Measurements from ENCODE around the gene AKIP1.
"Not testable (repeated sequence)": the region's sequence is repeated elsewhere in the genome, so short reads cannot be mapped to it uniquely, and the experiment has no call there.

AKIP1 gene

GRCh38 chr11:8911029-8911823, at the start of gene AKIP1:
TSS of gene AKIP1 (plus strand) at chr11:8911189. CDS start at chr11:8911450, 261 bp downstream.
- Mint-ChIP-seq H3K9me3 (no peaks in the 10 kb centered on the region), H3K27ac (peak within 1 kb of the TSS; percentile 81)
- peak; percentile 96 for ATAC-seq

DNA sequence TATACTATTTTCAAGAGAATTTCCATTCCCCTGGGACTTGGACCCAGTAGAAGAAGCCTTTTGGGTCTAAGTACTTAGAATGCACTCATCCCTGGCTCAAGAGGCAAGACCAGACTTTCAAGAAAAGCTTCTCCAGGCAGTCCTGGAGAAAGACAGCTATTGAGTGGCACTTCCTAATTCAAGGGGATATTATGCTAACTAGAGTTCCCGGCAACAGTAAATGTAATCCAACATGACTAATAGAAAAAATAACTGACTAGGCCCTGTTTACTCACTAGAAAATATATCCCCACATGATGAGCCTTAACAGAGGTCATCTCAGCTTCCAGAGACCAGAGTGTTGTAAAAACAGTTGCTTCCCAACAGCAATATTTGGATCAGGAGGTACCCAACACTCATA, 47.2 kb upstream of the AKIP1 start:
- ATAC-seq = no peak
- DNase-seq = no peak
- Mint-ChIP-seq H3K27ac (no peak overlapping the region), H3K36me3 (ENCODE audit: low read depth) (no peaks in the 10 kb centered on the region), H3K27me3 (peaks cover 38% of the 10 kb centered on the region), H3K4me1 (no peaks in the 10 kb centered on the region), H3K9me3 (no peaks in the 10 kb centered on the region), H3K4me3 (no peak overlapping the region)

More at GRCh38 chr11:8911029-8911823, at the start of gene AKIP1:
- Mint-ChIP-seq H3K4me3 (peak within 1 kb of the TSS; percentile 90), H3K36me3 (ENCODE audit: low read depth) (peaks cover 23% of the 10 kb centered on the region), H3K4me1 (peaks cover 62% of the 10 kb centered on the region), H3K27me3 (no peaks in the 10 kb centered on the region)
- peak; percentile 94 for DNase-seq

DNA sequence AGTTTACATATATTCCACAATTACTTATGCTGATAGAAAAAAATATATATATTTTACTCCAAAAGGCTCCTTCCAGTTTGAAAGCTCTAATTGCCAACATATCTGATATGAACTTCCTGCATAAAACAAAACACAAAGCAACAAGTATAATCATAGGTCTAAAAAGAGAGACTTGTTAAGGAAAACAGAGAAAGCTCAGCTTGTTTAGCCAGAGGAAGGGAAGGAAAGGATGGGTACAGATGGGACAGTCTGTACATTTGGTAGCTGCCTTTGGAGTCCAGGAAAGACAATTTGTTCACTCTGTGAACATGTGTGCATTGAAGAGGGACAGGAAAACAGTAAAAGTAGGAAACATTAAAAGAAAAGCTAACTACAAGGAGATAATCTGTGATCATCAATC, 45.7 kb upstream of the AKIP1 start:
- H3K27ac Mint-ChIP-seq = no peak overlapping the region
- no peaks in the 10 kb centered on the region for H3K9me3 Mint-ChIP-seq
- no peaks in the 10 kb centered on the region for H3K4me1 Mint-ChIP-seq
- ATAC-seq = no peak
- no peaks in the 10 kb centered on the region for H3K36me3 Mint-ChIP-seq (ENCODE audit: low read depth)
- no peak overlapping the region for H3K4me3 Mint-ChIP-seq
- DNase-seq = no peak
- H3K27me3 Mint-ChIP-seq = peaks cover 51% of the 10 kb centered on the region

DNA sequence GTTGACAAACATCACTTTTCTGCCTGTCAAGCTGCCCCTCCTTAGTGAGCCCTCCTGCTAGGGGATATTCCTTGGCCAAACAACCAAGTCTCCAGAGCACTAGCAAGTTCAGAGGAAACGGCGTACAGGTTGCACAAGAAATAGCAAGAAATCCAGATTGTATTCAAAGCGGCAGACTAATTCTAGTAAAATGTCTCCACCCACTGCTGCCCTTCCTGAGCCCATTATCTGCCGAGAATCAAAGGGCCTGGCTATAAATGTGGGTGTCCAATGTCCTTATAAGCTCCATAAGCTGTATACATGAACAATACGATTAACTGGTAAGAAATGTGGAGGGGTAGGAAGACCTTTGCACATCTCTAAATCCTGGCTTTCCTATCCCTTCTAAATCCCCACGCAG, 44.0 kb upstream of the AKIP1 start:
- no peak overlapping the region for H3K4me3 Mint-ChIP-seq
- no peaks in the 10 kb centered on the region for H3K9me3 Mint-ChIP-seq
- H3K4me1 Mint-ChIP-seq = no peaks in the 10 kb centered on the region
- peaks cover 54% of the 10 kb centered on the region for H3K27me3 Mint-ChIP-seq
- no peak for DNase-seq
- no peaks in the 10 kb centered on the region for H3K36me3 Mint-ChIP-seq (ENCODE audit: low read depth)
- ATAC-seq = no peak
- H3K27ac Mint-ChIP-seq = no peak overlapping the region

DNA sequence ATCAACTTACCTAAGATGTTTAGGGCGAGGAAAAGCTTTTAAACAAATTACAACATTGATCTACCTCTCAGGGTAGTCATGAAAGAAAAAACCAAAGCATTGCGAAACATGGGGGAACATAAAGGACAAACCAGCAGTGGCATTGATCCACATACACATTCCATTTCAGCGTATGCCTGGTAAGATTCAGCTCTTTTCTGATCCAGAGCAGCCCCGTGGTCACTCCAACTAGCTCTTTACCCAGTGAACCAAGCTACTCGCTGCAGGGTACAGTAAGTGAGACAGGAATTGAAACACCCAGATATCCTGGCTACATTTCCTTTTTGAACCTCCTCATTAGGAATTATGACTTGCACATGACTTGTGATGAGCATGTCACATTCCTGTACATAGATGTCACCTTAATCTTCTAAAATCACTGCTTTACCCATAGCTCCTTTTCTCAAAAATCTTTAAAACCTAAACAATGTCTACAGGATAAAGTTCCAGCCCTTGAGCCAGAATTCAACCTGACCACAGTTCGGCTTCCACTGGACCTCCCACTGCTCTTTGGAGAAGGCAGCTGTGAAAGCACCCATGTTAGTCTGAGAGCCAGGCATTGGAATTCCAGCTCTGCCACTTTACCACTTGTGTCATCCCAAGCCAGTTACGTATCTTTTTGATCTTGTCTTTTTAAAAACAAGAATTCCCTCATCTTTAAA, 42.9 kb upstream of the AKIP1 start:
- Mint-ChIP-seq H3K9me3 (no peaks in the 10 kb centered on the region), H3K4me1 (no peaks in the 10 kb centered on the region), H3K4me3 (no peak overlapping the region), H3K27ac (no peak overlapping the region), H3K36me3 (ENCODE audit: low read depth) (no peaks in the 10 kb centered on the region), H3K27me3 (peaks cover 63% of the 10 kb centered on the region)
- ATAC-seq (no peak), DNase-seq (no peak)

GRCh38 chr11:8870411-8871170, 40.4 kb upstream of the AKIP1 start:
- Mint-ChIP-seq H3K4me3 (peak overlapping the region; percentile 61), H3K27me3 (peaks cover 54% of the 10 kb centered on the region), H3K36me3 (ENCODE audit: low read depth) (no peaks in the 10 kb centered on the region), H3K4me1 (peaks cover 11% of the 10 kb centered on the region), H3K9me3 (no peaks in the 10 kb centered on the region), H3K27ac (no peak overlapping the region)
- ATAC-seq (peak; percentile 48), DNase-seq (peak; percentile 30)

DNA sequence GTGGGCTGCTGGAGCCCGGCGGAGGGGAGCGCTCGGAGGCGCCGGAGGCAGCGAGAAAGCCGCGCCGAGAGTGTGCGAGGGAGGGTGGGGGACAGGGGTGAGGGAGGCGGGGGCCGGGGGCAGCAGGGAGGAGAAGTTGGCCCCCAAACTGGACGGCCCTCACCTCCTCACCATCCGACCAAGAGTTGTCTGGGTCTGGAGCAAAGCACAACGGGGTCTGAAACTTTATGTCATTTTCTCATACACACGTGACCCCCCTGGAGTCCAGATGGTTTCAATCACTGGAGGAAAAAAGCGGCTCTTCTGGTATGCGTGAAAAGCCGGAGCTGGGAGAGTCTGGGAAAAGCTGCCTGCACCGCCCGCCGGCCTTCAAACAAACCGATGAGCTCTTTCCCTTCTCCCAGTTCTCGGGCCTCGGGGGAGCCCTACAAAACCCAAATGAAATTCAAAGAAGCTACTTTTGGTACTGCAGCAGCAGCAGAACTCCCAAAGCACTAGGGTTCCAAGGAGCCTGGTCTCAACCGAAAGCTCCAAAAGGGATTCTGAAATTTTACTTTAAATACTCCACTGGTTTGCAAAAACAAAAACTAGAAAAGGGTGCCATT, 39.7 kb upstream of the AKIP1 start:
- Mint-ChIP-seq H3K27me3 (peaks cover 55% of the 10 kb centered on the region), H3K4me1 (peaks cover 11% of the 10 kb centered on the region), H3K4me3 (peak overlapping the region; percentile 34), H3K36me3 (ENCODE audit: low read depth) (no peaks in the 10 kb centered on the region), H3K27ac (no peak overlapping the region), H3K9me3 (no peaks in the 10 kb centered on the region)
- DNase-seq (no peak), ATAC-seq (no peak)

DNA sequence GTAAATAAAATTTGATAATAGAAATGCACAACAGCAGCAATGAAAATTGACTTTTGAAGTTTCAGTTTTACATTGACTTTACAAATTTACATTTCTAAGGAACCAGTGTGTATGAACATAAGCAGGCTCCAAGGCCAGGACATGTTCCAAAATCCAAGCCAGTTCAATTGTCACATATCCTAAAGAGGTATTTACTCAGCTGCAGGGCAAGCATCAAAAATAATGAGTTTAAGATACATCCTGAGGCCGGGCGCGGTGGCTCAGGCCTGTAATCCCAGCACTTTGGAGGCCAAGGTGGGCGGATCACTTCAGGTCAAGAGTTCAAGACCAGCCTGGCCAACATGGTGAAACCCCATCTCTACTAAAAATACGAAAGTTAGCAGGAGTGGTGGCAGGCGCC, 39.0 kb upstream of the AKIP1 start:
- Mint-ChIP-seq H3K27me3 (peaks cover 54% of the 10 kb centered on the region), H3K36me3 (ENCODE audit: low read depth) (no peaks in the 10 kb centered on the region), H3K4me1 (peaks cover 11% of the 10 kb centered on the region), H3K27ac (no peak overlapping the region), H3K9me3 (no peaks in the 10 kb centered on the region), H3K4me3 (peak overlapping the region; percentile 34)
- DNase-seq (no peak), ATAC-seq (no peak)

DNA sequence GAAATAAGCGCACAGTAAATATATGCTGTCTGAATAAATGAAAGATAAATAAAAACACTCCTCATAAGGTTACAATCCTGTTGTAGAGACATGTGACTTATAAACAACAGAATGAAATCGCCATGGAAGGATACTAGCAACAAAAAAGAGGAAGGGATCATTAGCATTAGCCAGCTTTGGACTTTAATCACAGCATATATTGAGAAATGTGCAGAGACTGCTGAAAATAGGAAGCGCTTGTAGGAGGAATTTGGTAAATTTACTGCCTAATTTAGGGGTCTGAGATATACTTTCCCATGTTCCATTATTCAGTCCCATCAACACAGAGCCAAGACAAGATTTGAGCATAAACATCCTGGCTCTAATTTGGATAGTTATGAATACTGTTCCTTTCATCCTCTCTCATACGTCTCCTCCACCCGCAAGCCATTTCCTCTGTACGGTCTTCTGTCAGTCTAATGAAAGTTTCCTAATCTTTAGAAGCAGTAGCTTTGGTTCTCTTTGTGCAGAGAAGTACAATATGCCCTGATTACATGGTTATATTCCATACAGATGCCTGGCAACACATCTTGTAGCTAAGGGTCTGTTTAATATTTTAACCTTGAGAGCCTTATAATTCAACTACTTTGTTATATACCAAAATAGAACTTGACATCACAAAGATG, 37.1 kb upstream of the AKIP1 start:
- H3K36me3 Mint-ChIP-seq (ENCODE audit: low read depth) = no peaks in the 10 kb centered on the region
- H3K27me3 Mint-ChIP-seq = peaks cover 46% of the 10 kb centered on the region

GRCh38 chr11:8878771-8879170, 32.2 kb upstream of the AKIP1 start:
- Mint-ChIP-seq H3K36me3 (ENCODE audit: low read depth) (no peaks in the 10 kb centered on the region), H3K4me1 (peaks cover 7% of the 10 kb centered on the region), H3K4me3 (no peak overlapping the region), H3K27me3 (peaks cover 21% of the 10 kb centered on the region), H3K9me3 (no peaks in the 10 kb centered on the region), H3K27ac (no peak overlapping the region)
- ATAC-seq = no peak
- DNase-seq = no peak

More for the DNA sequence above, 37.1 kb upstream of the AKIP1 start:
- Mint-ChIP-seq H3K4me1 (peaks cover 11% of the 10 kb centered on the region), H3K9me3 (no peaks in the 10 kb centered on the region), H3K4me3 (no peak overlapping the region), H3K27ac (no peak overlapping the region)
- DNase-seq (no peak), ATAC-seq (no peak)

DNA sequence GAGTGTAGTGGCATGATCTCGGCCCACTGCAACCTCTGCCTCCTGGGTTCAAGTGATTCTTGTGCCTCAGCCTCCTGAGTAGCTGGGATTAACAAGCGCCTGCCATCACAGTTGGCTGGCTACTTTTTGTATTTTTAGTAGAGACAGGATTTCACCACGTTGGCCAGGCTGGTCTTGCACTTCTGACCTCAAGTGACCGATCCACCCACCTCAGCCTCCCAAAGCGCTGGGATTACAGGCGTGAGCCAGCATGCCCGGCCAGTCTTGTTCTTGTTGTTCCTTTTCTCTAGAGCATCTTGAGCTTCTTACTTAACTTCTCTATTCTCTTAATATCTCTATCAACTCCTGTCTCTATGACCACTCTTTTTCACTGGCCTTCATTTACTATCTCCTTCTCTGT, 29.4 kb upstream of the AKIP1 start:
- DNase-seq; H3K36me3 Mint-ChIP-seq (ENCODE audit: low read depth); ATAC-seq; H3K9me3 Mint-ChIP-seq; H3K4me3 Mint-ChIP-seq; H3K27ac Mint-ChIP-seq; H3K4me1 Mint-ChIP-seq: not testable (repeated sequence)
- peaks cover 10% of the 10 kb centered on the region for H3K27me3 Mint-ChIP-seq

DNA sequence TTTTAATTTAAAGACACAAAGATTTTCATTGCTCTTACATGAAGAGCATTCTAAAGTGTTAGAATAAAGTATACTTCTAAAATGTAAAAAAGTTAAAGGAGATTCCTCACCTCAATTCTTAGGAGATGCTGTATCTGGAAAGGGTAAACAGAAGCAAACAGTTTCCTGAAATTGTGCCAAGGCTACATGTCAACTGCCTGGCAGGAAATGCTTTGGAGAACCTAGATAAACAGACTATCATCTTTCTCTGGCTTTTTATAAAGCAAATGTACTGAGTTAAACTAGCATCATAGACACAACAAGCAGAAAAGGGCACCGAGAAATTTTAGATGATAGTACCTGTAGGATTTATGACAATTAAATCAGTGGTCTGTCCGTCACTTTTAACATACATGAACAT, 24.7 kb upstream of the AKIP1 start:
- no peak overlapping the region for H3K27ac Mint-ChIP-seq
- peaks cover 4% of the 10 kb centered on the region for H3K36me3 Mint-ChIP-seq (ENCODE audit: low read depth)
- no peaks in the 10 kb centered on the region for H3K4me1 Mint-ChIP-seq
- no peak overlapping the region for H3K4me3 Mint-ChIP-seq
- H3K9me3 Mint-ChIP-seq = peaks cover 6% of the 10 kb centered on the region
- peaks cover 8% of the 10 kb centered on the region for H3K27me3 Mint-ChIP-seq
- DNase-seq (no peak), ATAC-seq (no peak)

DNA sequence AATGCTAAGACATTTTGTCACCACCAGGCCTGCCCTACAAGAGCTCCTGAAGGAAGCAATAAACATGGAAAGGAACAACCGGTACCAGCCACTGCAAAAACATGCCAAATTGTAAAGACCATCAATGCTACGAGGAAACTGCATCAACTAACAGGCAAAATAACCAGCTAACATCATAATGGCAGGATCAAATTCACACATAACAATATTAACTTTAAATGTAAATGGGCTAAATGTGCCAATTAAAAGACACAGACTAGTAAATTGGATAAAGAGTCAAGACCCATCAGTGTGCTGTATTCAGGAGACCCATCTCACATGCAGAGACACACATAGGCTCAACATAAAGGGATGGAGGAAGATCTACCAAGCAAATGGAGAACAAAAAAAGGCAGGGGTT, 19.8 kb upstream of the AKIP1 start:
- H3K27ac Mint-ChIP-seq; H3K4me1 Mint-ChIP-seq; ATAC-seq; H3K27me3 Mint-ChIP-seq; H3K4me3 Mint-ChIP-seq; H3K36me3 Mint-ChIP-seq (ENCODE audit: low read depth); DNase-seq: not testable (repeated sequence)
- peaks cover 13% of the 10 kb centered on the region for H3K9me3 Mint-ChIP-seq

Data from activated naive CD8-positive, alpha-beta T cell treated with anti-CD3 and anti-CD28 coated beads, Interleukin-2, amount 50 U/mL, for 24 hours (primary cell).